GM18868 (cell line): ENCODE results near the gene SPATA46.

Experiments
- ATAC-seq: cut with Tn5 transposase; IDR thresholded peaks from one replicate; pipeline ENCODE4 v1.9.1; 2021; ENCODE audit warnings: mild to moderate bottlenecking, moderate library complexity; ENCODE audit not compliant: unreplicated experiment

Gene SPATA46

GRCh38 chr1:162391790-162392563 lies 15.3 kb upstream of the SPATA46 start:
- no peak for ATAC-seq

GRCh38 chr1:162390396-162391185 lies 13.9 kb upstream of the SPATA46 start:
- ATAC-seq = no peak

GRCh38 chr1:162389971-162390370 lies 13.3 kb upstream of the SPATA46 start:
- ATAC-seq = no peak

- ATAC-seq = no peak
Observed at GRCh38 chr1:162389021-162389818, 12.6 kb upstream of the SPATA46 start.

- no peak for ATAC-seq
Observed at GRCh38 chr1:162388615-162389014, 12.0 kb upstream of the SPATA46 start.

GRCh38 chr1:162388083-162388594 lies 11.5 kb upstream of the SPATA46 start:
- ATAC-seq = no peak

GRCh38 chr1:162387226-162388082 lies 10.8 kb upstream of the SPATA46 start:
- ATAC-seq = no peak

GRCh38 chr1:162386292-162387225 lies 9.9 kb upstream of the SPATA46 start:
- no peak for ATAC-seq

- no peak for ATAC-seq
Observed at GRCh38 chr1:162385702-162386101, 9.0 kb upstream of the SPATA46 start.

- no peak for ATAC-seq
Observed at GRCh38 chr1:162385280-162385623, 8.6 kb upstream of the SPATA46 start.

- no peak for ATAC-seq
Observed at GRCh38 chr1:162384601-162385279, 8.1 kb upstream of the SPATA46 start.

GRCh38 chr1:162384116-162384515 lies 7.5 kb upstream of the SPATA46 start:
- ATAC-seq = no peak

GRCh38 chr1:162383516-162383915 lies 6.9 kb upstream of the SPATA46 start:
- ATAC-seq = no peak

- ATAC-seq = no peak
Observed at GRCh38 chr1:162383091-162383490, 6.4 kb upstream of the SPATA46 start.

- ATAC-seq = no peak
Observed at GRCh38 chr1:162381941-162382750, 5.5 kb upstream of the SPATA46 start.

GRCh38 chr1:162381383-162381782 lies 4.7 kb upstream of the SPATA46 start, which contains the start of gene C1orf226:
Gene C1orf226 (plus strand): TSS chr1:162381728. CDS start chr1:162381902, 174 bp downstream.
- ATAC-seq = no peak

GRCh38 chr1:162380061-162380846 lies 3.6 kb upstream of the SPATA46 start:
- ATAC-seq = no peak
